ENCODE data around the gene RTN4RL2. TPM values are rescaled to one million over a fixed set of nuclear protein-coding genes. Genes with fewer than 3 reads are reported as not detected.

The RTN4RL2 gene
- 13.9 TPM for polyA plus RNA-seq (2013, experiment 1 of 4)
- polyA plus RNA-seq (2013, experiment 2 of 4): 10.3 TPM
- 9.9 TPM for polyA plus RNA-seq (2013, experiment 3 of 4)
- polyA plus RNA-seq (2013, experiment 4 of 4): 9.9 TPM

DNA sequence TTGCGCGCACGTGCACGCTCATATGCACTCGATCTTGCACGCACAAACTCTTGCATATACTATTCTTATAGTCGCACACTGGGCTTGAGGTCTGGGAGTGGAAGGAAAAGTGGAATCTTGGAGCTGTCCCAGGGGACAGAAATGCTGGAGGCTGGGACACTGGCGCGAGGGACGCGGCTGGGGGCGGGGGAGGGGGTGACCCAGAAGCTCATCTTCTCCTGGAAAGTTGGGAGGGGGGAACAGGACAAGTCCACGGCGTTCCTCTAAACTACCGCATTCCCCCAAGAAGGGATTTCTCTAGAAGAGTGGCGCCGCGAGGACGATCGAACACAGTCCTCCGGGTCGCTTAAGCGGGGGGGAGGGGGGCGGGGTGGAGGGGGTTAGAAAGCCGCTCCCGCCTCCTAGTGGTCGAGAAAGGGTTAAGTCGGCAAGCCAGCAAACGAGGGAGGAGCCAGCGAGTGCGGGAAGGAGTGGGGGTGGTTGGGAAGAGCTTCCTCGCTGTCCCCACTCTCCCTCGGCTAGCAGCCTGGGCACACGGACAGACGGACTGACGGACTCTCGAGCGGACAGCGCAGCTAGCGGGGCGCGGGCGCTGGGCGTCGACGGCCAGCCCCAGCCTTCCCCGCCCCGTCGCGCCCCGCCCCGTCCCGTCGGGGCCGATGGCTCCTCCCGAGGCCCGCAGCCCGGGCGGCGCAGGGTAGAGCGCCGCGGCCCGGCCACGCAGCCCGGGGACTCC is at the start of gene RTN4RL2:
Gene RTN4RL2 (plus strand): TSS at position 507 of the 736 bp plus-strand sequence. CDS start 338 bp downstream, outside the sequence.
- no peak within 1 kb of the TSS for H3K27ac ChIP-seq (ENCODE audit: insufficient read depth, low read depth, low read length, poor library complexity, severe bottlenecking)
- peaks cover 37% of the 10 kb centered on the region for H3K4me1 ChIP-seq (ENCODE audit: control insufficient read depth, insufficient read depth, low read length)
- no peaks in the 10 kb centered on the region for H3K36me3 ChIP-seq (ENCODE audit: control insufficient read depth, insufficient read depth, low read length)
- peaks cover 68% of the 10 kb centered on the region for H3K27me3 ChIP-seq (ENCODE audit: control insufficient read depth, insufficient read depth, low read length, poor library complexity, severe bottlenecking)
- peak within 1 kb of the TSS; percentile 46 for H3K4me3 ChIP-seq (ENCODE audit: insufficient read depth, low read depth, low read length)
- no peaks in the 10 kb centered on the region for H3K9me3 ChIP-seq (ENCODE audit: control insufficient read depth, low read length)
- 0 to 1% methylated on average over 66 of the region's 66 CpGs for WGBS, 2 experiments

DNA sequence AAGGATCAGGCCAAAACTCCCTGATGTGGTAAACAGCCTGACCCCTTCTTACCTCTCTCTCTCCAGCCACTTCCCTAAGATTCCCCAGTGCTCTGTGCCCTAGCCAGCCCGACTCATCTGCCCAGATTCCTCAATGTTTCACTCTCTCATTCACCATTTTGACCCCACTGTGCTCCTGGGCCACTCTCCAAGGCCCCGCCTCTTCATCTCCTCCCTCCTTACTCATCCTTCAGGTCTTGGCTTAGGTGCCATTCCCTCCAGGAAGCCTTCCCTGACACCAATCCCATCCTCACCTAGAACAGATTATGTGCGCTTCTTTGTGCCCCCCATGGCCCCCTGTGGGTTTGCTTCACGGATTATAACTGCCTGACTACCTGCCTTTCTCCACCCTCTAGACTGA is 46.6 kb upstream of the RTN4RL2 start:
- WGBS, 2 experiments: 83 to 90% methylated on average over 4 of the region's 4 CpGs
- no peak overlapping the region for H3K4me3 ChIP-seq (ENCODE audit: insufficient read depth, low read depth, low read length)
- H3K27me3 ChIP-seq (ENCODE audit: control insufficient read depth, insufficient read depth, low read length, poor library complexity, severe bottlenecking): no peaks in the 10 kb centered on the region
- H3K36me3 ChIP-seq (ENCODE audit: control insufficient read depth, insufficient read depth, low read length): peaks cover 14% of the 10 kb centered on the region
- H3K4me1 ChIP-seq (ENCODE audit: control insufficient read depth, insufficient read depth, low read length): no peaks in the 10 kb centered on the region
- H3K27ac ChIP-seq (ENCODE audit: insufficient read depth, low read depth, low read length, poor library complexity, severe bottlenecking): no peak overlapping the region
- H3K9me3 ChIP-seq (ENCODE audit: control insufficient read depth, low read length): no peaks in the 10 kb centered on the region

DNA sequence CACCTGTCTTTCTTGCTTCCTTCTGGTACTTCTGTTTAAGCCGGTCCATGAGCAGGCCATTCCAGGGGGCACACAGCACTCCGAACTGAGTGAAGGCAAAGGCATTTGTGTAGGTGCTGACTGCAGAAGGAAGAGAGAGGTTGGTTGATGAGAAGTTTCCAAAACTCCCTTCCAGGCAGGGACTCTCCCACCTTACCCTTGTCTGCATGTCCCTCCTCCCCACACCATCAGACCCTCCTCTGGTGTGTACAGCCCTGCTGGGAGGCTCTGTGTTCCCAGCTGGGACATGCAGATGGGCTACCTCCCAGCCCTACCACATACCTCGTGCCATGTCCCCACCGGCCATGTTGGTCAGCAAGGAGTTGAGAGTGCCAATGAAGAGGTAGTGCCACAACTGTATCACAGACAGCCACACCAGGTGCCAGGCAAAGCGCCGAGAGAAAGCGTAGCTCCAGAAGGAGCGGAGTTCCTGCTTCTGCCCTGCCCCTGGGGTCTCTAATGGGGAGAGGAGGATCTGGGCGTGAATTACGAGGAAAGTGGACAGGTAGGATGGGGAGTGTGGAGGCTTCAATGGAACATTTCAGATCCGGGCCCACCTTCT is 45.6 kb upstream of the RTN4RL2 start:
- H3K4me1 ChIP-seq (ENCODE audit: control insufficient read depth, insufficient read depth, low read length): no peaks in the 10 kb centered on the region
- H3K27ac ChIP-seq (ENCODE audit: insufficient read depth, low read depth, low read length, poor library complexity, severe bottlenecking): no peak overlapping the region
- no peaks in the 10 kb centered on the region for H3K9me3 ChIP-seq (ENCODE audit: control insufficient read depth, low read length)
- no peak overlapping the region for H3K4me3 ChIP-seq (ENCODE audit: insufficient read depth, low read depth, low read length)
- H3K27me3 ChIP-seq (ENCODE audit: control insufficient read depth, insufficient read depth, low read length, poor library complexity, severe bottlenecking): no peaks in the 10 kb centered on the region
- peaks cover 10% of the 10 kb centered on the region for H3K36me3 ChIP-seq (ENCODE audit: control insufficient read depth, insufficient read depth, low read length)
- WGBS, 2 experiments: 96 to 97% methylated on average over 11 of the region's 11 CpGs

DNA sequence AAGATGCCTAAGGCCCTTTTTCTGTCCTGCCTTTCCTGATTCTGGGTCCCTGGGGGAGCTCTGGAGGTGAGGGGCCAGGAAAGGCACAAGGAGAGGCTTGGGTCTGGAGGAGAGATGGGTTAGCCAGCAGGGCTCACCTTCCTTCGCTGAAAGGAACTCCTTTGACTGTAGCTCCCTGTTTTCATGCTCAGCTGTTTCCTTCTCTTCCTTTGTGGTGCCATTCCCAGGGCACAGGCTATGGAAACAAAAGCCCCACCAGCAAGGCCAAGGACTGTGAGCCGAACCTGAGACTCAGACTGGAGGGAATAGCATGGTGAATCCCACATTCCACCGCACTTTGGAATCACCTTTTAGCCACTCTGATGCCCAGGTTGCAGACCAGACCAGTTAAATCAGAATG is 43.9 kb upstream of the RTN4RL2 start:
- no peaks in the 10 kb centered on the region for H3K27me3 ChIP-seq (ENCODE audit: control insufficient read depth, insufficient read depth, low read length, poor library complexity, severe bottlenecking)
- no peak overlapping the region for H3K27ac ChIP-seq (ENCODE audit: insufficient read depth, low read depth, low read length, poor library complexity, severe bottlenecking)
- H3K4me1 ChIP-seq (ENCODE audit: control insufficient read depth, insufficient read depth, low read length): no peaks in the 10 kb centered on the region
- H3K4me3 ChIP-seq (ENCODE audit: insufficient read depth, low read depth, low read length): no peak overlapping the region
- peaks cover 10% of the 10 kb centered on the region for H3K36me3 ChIP-seq (ENCODE audit: control insufficient read depth, insufficient read depth, low read length)
- WGBS, 2 experiments: 89 to 96% methylated on average over 3 of the region's 3 CpGs
- no peaks in the 10 kb centered on the region for H3K9me3 ChIP-seq (ENCODE audit: control insufficient read depth, low read length)

DNA sequence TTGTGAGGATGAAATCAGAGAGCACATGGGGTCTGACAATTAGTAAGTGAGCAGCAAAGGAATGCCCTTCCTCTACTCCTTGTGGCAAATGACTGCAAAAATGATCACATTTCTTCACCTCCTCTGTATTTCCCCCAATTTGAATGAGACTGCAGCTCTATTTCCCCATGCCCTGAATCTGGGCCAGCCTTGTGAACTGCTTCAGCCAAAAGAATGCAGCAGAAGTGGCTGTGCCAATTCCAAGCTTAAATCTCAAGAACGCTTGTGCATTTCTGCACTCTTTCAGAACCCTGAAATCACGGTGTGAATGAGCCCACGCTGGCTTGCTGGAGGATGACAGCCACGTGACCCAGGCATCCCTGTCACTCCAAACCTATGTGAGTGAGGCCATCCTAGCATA is 43.3 kb upstream of the RTN4RL2 start:
- Histone ChIP-seq H3K4me1 (ENCODE audit: control insufficient read depth, insufficient read depth, low read length) (no peaks in the 10 kb centered on the region), H3K4me3 (ENCODE audit: insufficient read depth, low read depth, low read length) (no peak overlapping the region), H3K9me3 (ENCODE audit: control insufficient read depth, low read length) (no peaks in the 10 kb centered on the region), H3K27me3 (ENCODE audit: control insufficient read depth, insufficient read depth, low read length, poor library complexity, severe bottlenecking) (no peaks in the 10 kb centered on the region), H3K27ac (ENCODE audit: insufficient read depth, low read depth, low read length, poor library complexity, severe bottlenecking) (no peak overlapping the region), H3K36me3 (ENCODE audit: control insufficient read depth, insufficient read depth, low read length) (peaks cover 10% of the 10 kb centered on the region)
- 92 to 93% methylated on average over 4 of the region's 4 CpGs for WGBS, 2 experiments

DNA sequence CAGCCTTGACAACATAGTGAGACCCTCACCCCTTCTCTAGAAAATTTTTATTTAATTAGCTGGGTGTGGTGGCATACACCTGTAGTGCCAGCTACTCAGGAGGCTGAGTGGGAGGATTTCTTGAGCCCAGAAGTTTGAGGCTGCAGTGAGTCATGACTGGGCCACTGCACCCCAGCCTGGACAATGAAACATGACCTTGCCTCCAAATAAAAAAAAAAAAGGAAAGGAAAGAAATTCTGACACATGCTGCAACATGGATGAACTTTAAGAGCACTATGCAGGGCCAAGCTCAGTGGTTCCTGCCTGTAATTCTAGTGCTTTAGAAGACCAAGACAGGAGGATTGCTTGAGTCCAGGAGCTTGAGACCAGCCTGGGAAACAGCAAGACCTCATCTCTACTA is 42.2 kb upstream of the RTN4RL2 start:
- Histone ChIP-seq H3K36me3 (ENCODE audit: control insufficient read depth, insufficient read depth, low read length) (peaks cover 10% of the 10 kb centered on the region), H3K4me3 (ENCODE audit: insufficient read depth, low read depth, low read length) (no peak overlapping the region), H3K9me3 (ENCODE audit: control insufficient read depth, low read length) (no peaks in the 10 kb centered on the region), H3K4me1 (ENCODE audit: control insufficient read depth, insufficient read depth, low read length) (no peaks in the 10 kb centered on the region), H3K27ac (ENCODE audit: insufficient read depth, low read depth, low read length, poor library complexity, severe bottlenecking) (no peak overlapping the region), H3K27me3 (ENCODE audit: control insufficient read depth, insufficient read depth, low read length, poor library complexity, severe bottlenecking) (no peaks in the 10 kb centered on the region)

DNA sequence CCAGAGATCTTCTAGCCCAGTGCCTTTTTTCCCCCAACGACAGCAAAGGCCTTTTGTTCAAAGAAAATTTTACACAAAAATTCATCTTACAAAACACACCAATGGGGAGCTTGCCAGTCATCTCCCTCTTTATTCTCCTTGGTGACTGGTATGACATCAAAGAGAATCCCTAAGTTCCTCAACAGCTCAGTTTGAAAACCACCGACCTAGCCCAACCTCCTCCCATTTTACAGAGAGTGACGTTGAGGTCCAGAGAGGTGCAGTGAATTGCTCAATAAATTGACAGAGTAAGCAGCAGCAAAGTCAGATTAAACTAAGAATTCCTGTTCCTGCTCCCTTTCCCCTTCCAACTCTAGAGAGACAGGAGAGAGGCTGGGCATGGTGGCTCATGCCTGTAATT is 41.2 kb upstream of the RTN4RL2 start:
- Histone ChIP-seq H3K4me3 (ENCODE audit: insufficient read depth, low read depth, low read length) (no peak overlapping the region), H3K27me3 (ENCODE audit: control insufficient read depth, insufficient read depth, low read length, poor library complexity, severe bottlenecking) (no peaks in the 10 kb centered on the region), H3K4me1 (ENCODE audit: control insufficient read depth, insufficient read depth, low read length) (no peaks in the 10 kb centered on the region), H3K27ac (ENCODE audit: insufficient read depth, low read depth, low read length, poor library complexity, severe bottlenecking) (no peak overlapping the region), H3K9me3 (ENCODE audit: control insufficient read depth, low read length) (no peaks in the 10 kb centered on the region), H3K36me3 (ENCODE audit: control insufficient read depth, insufficient read depth, low read length) (peaks cover 10% of the 10 kb centered on the region)
- 91 to 97% methylated on average over 3 of the region's 3 CpGs for WGBS, 2 experiments

DNA sequence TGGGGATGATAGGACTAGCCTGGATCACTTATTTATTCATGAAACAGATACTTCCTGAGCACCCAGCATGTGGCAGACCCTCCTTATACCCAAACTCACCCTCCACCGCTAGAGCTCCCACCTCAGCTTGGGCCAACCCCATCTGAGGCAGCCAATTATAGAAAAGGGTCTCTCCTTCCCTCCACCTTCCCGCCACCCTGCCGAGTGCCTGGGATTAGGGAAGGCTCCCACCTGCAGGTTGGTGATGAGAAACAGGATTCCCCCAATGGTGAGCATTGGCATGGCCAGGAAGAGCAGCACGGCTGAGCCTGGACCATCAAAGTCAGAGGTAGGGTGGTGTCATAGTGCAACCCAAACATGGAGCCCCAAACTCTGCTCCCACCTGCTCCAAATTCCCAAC is 39.3 kb upstream of the RTN4RL2 start:
- 86 to 92% methylated on average over 4 of the region's 4 CpGs for WGBS, 2 experiments
- Histone ChIP-seq H3K4me3 (ENCODE audit: insufficient read depth, low read depth, low read length) (no peak overlapping the region), H3K4me1 (ENCODE audit: control insufficient read depth, insufficient read depth, low read length) (no peaks in the 10 kb centered on the region), H3K9me3 (ENCODE audit: control insufficient read depth, low read length) (no peaks in the 10 kb centered on the region), H3K27ac (ENCODE audit: insufficient read depth, low read depth, low read length, poor library complexity, severe bottlenecking) (no peak overlapping the region), H3K36me3 (ENCODE audit: control insufficient read depth, insufficient read depth, low read length) (peaks cover 10% of the 10 kb centered on the region), H3K27me3 (ENCODE audit: control insufficient read depth, insufficient read depth, low read length, poor library complexity, severe bottlenecking) (peaks cover 2% of the 10 kb centered on the region)

DNA sequence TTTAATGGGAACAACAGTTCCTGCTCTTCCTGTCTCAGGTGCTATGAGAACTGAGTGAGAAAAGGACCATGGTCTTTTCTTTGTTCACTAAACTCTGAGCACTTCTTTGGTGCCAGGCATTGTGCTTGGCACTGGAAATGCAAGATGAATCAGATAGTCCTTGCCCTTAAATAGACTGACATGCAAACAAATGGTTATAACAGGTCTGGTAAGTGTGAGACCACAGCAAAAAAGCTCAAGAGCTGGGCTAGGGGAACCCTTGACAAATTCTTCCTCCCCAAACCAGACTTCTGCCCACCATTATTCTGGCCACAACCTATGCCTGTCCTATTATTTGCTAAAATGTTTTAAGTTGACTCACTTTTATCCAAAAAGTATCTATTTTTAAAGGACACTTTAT is 38.5 kb upstream of the RTN4RL2 start:
- H3K9me3 ChIP-seq (ENCODE audit: control insufficient read depth, low read length): no peaks in the 10 kb centered on the region
- H3K36me3 ChIP-seq (ENCODE audit: control insufficient read depth, insufficient read depth, low read length): peaks cover 10% of the 10 kb centered on the region
- peaks cover 4% of the 10 kb centered on the region for H3K4me1 ChIP-seq (ENCODE audit: control insufficient read depth, insufficient read depth, low read length)
- H3K27me3 ChIP-seq (ENCODE audit: control insufficient read depth, insufficient read depth, low read length, poor library complexity, severe bottlenecking): peaks cover 9% of the 10 kb centered on the region
- no peak overlapping the region for H3K27ac ChIP-seq (ENCODE audit: insufficient read depth, low read depth, low read length, poor library complexity, severe bottlenecking)
- no peak overlapping the region for H3K4me3 ChIP-seq (ENCODE audit: insufficient read depth, low read depth, low read length)

DNA sequence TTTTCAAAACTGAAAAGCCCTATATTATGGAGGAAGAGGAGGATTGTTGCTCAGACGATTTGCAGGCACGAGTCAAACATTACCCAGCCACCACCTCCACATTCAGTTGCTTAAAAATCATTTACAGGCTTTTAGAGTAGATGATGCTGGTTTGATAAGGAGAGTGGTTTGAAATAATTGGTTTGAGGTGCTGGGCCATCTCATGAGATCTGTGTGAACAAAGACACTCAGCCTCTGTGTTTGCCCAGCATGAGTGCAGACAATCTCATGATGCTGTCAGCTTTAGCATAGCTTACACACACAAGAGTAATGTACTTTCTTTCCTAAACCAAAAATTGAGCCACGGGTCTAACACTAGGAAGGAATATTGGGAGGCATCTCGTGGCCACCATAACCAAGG is 37.7 kb upstream of the RTN4RL2 start:
- Histone ChIP-seq H3K4me3 (ENCODE audit: insufficient read depth, low read depth, low read length) (no peak overlapping the region), H3K27ac (ENCODE audit: insufficient read depth, low read depth, low read length, poor library complexity, severe bottlenecking) (no peak overlapping the region), H3K4me1 (ENCODE audit: control insufficient read depth, insufficient read depth, low read length) (peaks cover 4% of the 10 kb centered on the region), H3K9me3 (ENCODE audit: control insufficient read depth, low read length) (no peaks in the 10 kb centered on the region), H3K36me3 (ENCODE audit: control insufficient read depth, insufficient read depth, low read length) (peaks cover 6% of the 10 kb centered on the region), H3K27me3 (ENCODE audit: control insufficient read depth, insufficient read depth, low read length, poor library complexity, severe bottlenecking) (peaks cover 14% of the 10 kb centered on the region)
- WGBS, 2 experiments: 88 to 91% methylated on average over 2 of the region's 4 CpGs

All from ectodermal cell (in vitro differentiated cells).